SK-N-SH (cell line): ENCODE measurements around the gene TTC28. TPM values are rescaled to one million over a fixed set of nuclear protein-coding genes. Genes with fewer than 3 reads are reported as not detected.

ENCODE experiments used
- CTCF ChIA-PET: fragments of 300-600, 350-600 bp; formaldehyde crosslinking; extraction: SDS; loops from one replicate; lab custom pipeline; 2021; lab: Yijun Ruan, JAX
- POLR2A ChIA-PET: fragments of 350-600 bp; sonication (Branson Sonifier 250); formaldehyde crosslinking; extraction: SDS; loops from one replicate; lab custom pipeline; 2020; ENCODE audit warnings: antibody characterized with exemption, inconsistent platforms; lab: Yijun Ruan, JAX
- DNase-seq: peaks from one replicate; pipeline ENCODE4 v3.0.0; 2012
- H2AFZ ChIP-seq: fragments of 200-600 bp; sonication (generic); 2 replicates; pipeline ENCODE4 v1.8.1; 2016; ENCODE audit warnings: antibody characterized with exemption, mild to moderate bottlenecking, low read depth
- H3F3A ChIP-seq: fragments of 200-600 bp; sonication (generic); replicated peaks from 2 replicates; pipeline ENCODE3; 2016; ENCODE audit warnings: antibody characterized with exemption, mild to moderate bottlenecking; ENCODE audit not compliant: insufficient read depth
- H3K27ac ChIP-seq, 2 experiments: fragments of 200-500 bp in 1 of 2; fragments of 200-600 bp in 1 of 2; sonication (Bioruptor generic) in 1 of 2; sonication (generic), shearing (Covaris generic) in 1 of 2; 2 replicates each; pipeline versions ENCODE4 v1.5.1 to v1.6.1; 2014 to 2016; ENCODE audit warnings: low read depth in 2 of 2, inconsistent platforms in 1 of 2, low read length in 1 of 2, mild to moderate bottlenecking in 1 of 2, mixed read lengths in 1 of 2
- H3K27me3 ChIP-seq: fragments of 200-600 bp; sonication (generic), shearing (Covaris generic); 2 replicates; pipeline ENCODE4 v1.6.1; 2016; ENCODE audit warnings: mixed run types; ENCODE audit not compliant: insufficient read depth
- H3K36me3 ChIP-seq, 2 experiments: fragments of 200-500 bp in 1 of 2; fragments of 200-600 bp in 1 of 2; sonication (Bioruptor generic) in 1 of 2; sonication (generic) in 1 of 2; replicated peaks in 1 of 2; 2 replicates each; pipeline versions ENCODE3 to v1.5.1; 2014 to 2016; ENCODE audit warnings: low read length in 1 of 2, mild to moderate bottlenecking in 1 of 2; ENCODE audit not compliant: insufficient read depth in 2 of 2, control insufficient read depth in 1 of 2
- H3K4me1 ChIP-seq, 2 experiments: fragments of 200-500 bp in 1 of 2; fragments of 200-600 bp in 1 of 2; sonication (Bioruptor generic) in 1 of 2; sonication (generic), shearing (Covaris generic) in 1 of 2; 2 replicates each; pipeline versions ENCODE4 v1.5.1 to v1.6.1; 2014 to 2016; ENCODE audit warnings: low read depth in 1 of 2, low read length in 1 of 2, mixed run types in 1 of 2; ENCODE audit not compliant: insufficient read depth in 2 of 2, control insufficient read depth in 1 of 2
- H3K4me2 ChIP-seq: fragments of 200-600 bp; sonication (generic), shearing (Covaris generic); 2 replicates; pipeline ENCODE4 v1.6.1; 2017; ENCODE audit warnings: mixed run types
- H3K4me3 ChIP-seq, 2 experiments: fragments of 200-500 bp in 1 of 2; fragments of 200-600 bp in 1 of 2; sonication (Bioruptor generic) in 1 of 2; sonication (generic), shearing (Covaris generic) in 1 of 2; 2 replicates each; pipeline versions ENCODE4 v1.5.1 to v1.8.1; 2014 to 2016; ENCODE audit warnings: low read depth in 2 of 2, inconsistent platforms in 1 of 2, low read length in 1 of 2, mild to moderate bottlenecking in 1 of 2, mixed read lengths in 1 of 2, moderate library complexity in 1 of 2
- H3K79me2 ChIP-seq: fragments of 200-600 bp; sonication (generic); 2 replicates; pipeline ENCODE4 v1.8.1; 2017; ENCODE audit warnings: mild to moderate bottlenecking; ENCODE audit not compliant: insufficient read depth
- H3K9ac ChIP-seq: fragments of 200-600 bp; sonication (generic); 2 replicates; pipeline ENCODE4 v1.6.1; 2017; ENCODE audit warnings: mixed run types
- H3K9me2 ChIP-seq: fragments of 200-600 bp; sonication (generic); 2 replicates; pipeline ENCODE4 v1.6.1; 2017; ENCODE audit warnings: mixed run types
- H3K9me3 ChIP-seq: fragments of 200-600 bp; sonication (generic); 2 replicates; pipeline ENCODE4 v1.6.1; 2017; ENCODE audit warnings: mixed run types, mild to moderate bottlenecking, moderate library complexity
- H4K20me1 ChIP-seq: fragments of 200-600 bp; sonication (generic); 2 replicates; pipeline ENCODE4 v1.6.1; 2017; ENCODE audit warnings: mild to moderate bottlenecking, mixed run types; ENCODE audit not compliant: insufficient read depth
- CHD2 ChIP-seq: fragments of 150-350 bp; IDR thresholded peaks from 2 replicates; pipeline ENCODE4 v1.6.1; 2018; ENCODE audit warnings: low read length; ENCODE audit not compliant: partially characterized antibody
- EP300 ChIP-seq, 2 experiments: IDR thresholded peaks; 2 replicates each; pipeline versions ENCODE4 v1.4.0 to v1.6.1; 2012; ENCODE audit warnings: borderline replicate concordance in 1 of 2, low read depth in 1 of 2, low read length in 1 of 2
- EZH2phosphoT487 ChIP-seq: fragments of 200-600 bp; sonication (generic); IDR thresholded peaks from 2 replicates; pipeline ENCODE4 v1.6.1; 2017; ENCODE audit warnings: low read depth, mixed run types, mild to moderate bottlenecking, antibody characterized with exemption, moderate library complexity, borderline replicate concordance
- IRF3 ChIP-seq: fragments of 150-350 bp; IDR thresholded peaks from 2 replicates; pipeline ENCODE4 v1.6.1; 2016; ENCODE audit warnings: mild to moderate bottlenecking, low read depth, low read length
- JUND ChIP-seq: IDR thresholded peaks from 2 replicates; pipeline ENCODE4 v1.4.0; 2012
- NFIC ChIP-seq: IDR thresholded peaks from 2 replicates; pipeline ENCODE4 v1.4.0; 2012; ENCODE audit warnings: borderline replicate concordance
- NRF1 ChIP-seq: IDR thresholded peaks from 2 replicates; pipeline ENCODE4 v1.6.1; 2012; ENCODE audit warnings: low read depth, mild to moderate bottlenecking, low read length
- RAD21 ChIP-seq: IDR thresholded peaks from 2 replicates; pipeline ENCODE4 v1.6.1; 2012; ENCODE audit warnings: mild to moderate bottlenecking, low read length
- RFX5 ChIP-seq: IDR thresholded peaks from 2 replicates; pipeline ENCODE4 v1.6.1; 2012; ENCODE audit warnings: mild to moderate bottlenecking, improper control_type of control experiment, low read length
- RXRA ChIP-seq: IDR thresholded peaks from 2 replicates; pipeline ENCODE4 v1.4.0; 2012; ENCODE audit warnings: low read depth, mild to moderate bottlenecking, borderline replicate concordance
- SIN3A ChIP-seq: IDR thresholded peaks from 2 replicates; pipeline ENCODE4 v1.6.1; 2012; ENCODE audit warnings: low read depth, mild to moderate bottlenecking, low read length, moderate library complexity, borderline replicate concordance
- SMC3 ChIP-seq: IDR thresholded peaks from 2 replicates; pipeline ENCODE4 v1.6.1; 2012; ENCODE audit warnings: low read depth, low read length, improper control_type of control experiment
- TAF1 ChIP-seq: IDR thresholded peaks from 2 replicates; pipeline ENCODE4 v1.6.1; 2012; ENCODE audit warnings: low read depth, mild to moderate bottlenecking, low read length, moderate library complexity, borderline replicate concordance
- TCF12 ChIP-seq: IDR thresholded peaks from 2 replicates; pipeline ENCODE4 v1.4.0; 2012
- TEAD4 ChIP-seq: IDR thresholded peaks from 2 replicates; pipeline ENCODE4 v1.4.0; 2012; ENCODE audit warnings: mild to moderate bottlenecking, borderline replicate concordance; ENCODE audit not compliant: insufficient read depth
- USF1 ChIP-seq: IDR thresholded peaks from 2 replicates; pipeline ENCODE4 v1.4.0; 2012; ENCODE audit warnings: low read depth, borderline replicate concordance
- USF2 ChIP-seq: fragments of 150-350 bp; IDR thresholded peaks from 2 replicates; pipeline ENCODE4 v1.6.1; 2017; ENCODE audit warnings: antibody characterized with exemption, low read length, low read depth, borderline replicate concordance
- YY1 ChIP-seq: IDR thresholded peaks from 2 replicates; pipeline ENCODE4 v1.4.0; 2012; ENCODE audit warnings: low read depth, mild to moderate bottlenecking
- WGBS: methylation state at CpG from one replicate; pipeline ENCODE4 v1.1.6; 2017; ENCODE audit warnings: low lambda C conversion rate; 5-methylcytosine and 5-hydroxymethylcytosine counted together
- polyA plus RNA-seq, 3 experiments: library from polyadenylated mRNA; depleted of rRNA; stranded (reverse); fragments of >200 nt; gene quantifications; 2 replicates each; pipeline ENCODE4 v1.2.3, GENCODE V29; 2012
- TF ChIP-seq, protein P1 (sequence below): fragments of 200-600 bp; sonication (generic); IDR thresholded peaks from 2 replicates; pipeline ENCODE4 v1.6.1; 2017; ENCODE audit warnings: antibody characterized with exemption, mild to moderate bottlenecking, moderate library complexity

Gene TTC28
- polyA plus RNA-seq, 1 of the 3 experiments (the other 2 are of a cell fraction) = 5.9 TPM

GRCh38 chr22:27959335-27960090, 720.1 kb downstream of the TTC28 start:
- H3F3A ChIP-seq = no peaks in the 10 kb centered on the region
- DNase-seq = no peak
- H3K36me3 ChIP-seq = peaks cover 0 to 6% of the 10 kb centered on the region in 2 experiments
- H3K9me3 ChIP-seq = no peaks in the 10 kb centered on the region
- H3K4me1 ChIP-seq = peaks cover 7 to 8% of the 10 kb centered on the region in 2 experiments; a peak in 3 of 4 replicates
- H3K79me2 ChIP-seq = no peaks in the 10 kb centered on the region
- no peaks in the 10 kb centered on the region for H3K9me2 ChIP-seq
- POLR2A ChIA-PET = no interaction called here
- H3K27me3 ChIP-seq = no peaks in the 10 kb centered on the region
- CTCF ChIA-PET = interaction anchor here (0.6 to 1.5 kb wide), 5 partner anchors 10 to 869 kb away, joined by 3 to 4 read pairs (median 3); no protein-coding TSS in a partner anchor
- no peak overlapping the region for H2AFZ ChIP-seq
- H3K4me2 ChIP-seq = no peak overlapping the region
- H3K27ac ChIP-seq = no peak overlapping the region
- no peak overlapping the region for H3K9ac ChIP-seq
- TF ChIP-seq USF1 (no peak), EP300 (IDR thresholded peaks at IDR 0.05; ENCODE audit: borderline replicate concordance in 1 of 2, low read depth in 1 of 2, low read length in 1 of 2) (no peak), YY1 (no peak), TAF1 (no peak), NRF1 (no peak), NFIC (no peak), SIN3A (no peak), JUND (no peak), RAD21 (no peak)
- WGBS = 93% methylated on average over 8 of the region's 8 CpGs
- no peaks in the 10 kb centered on the region for H4K20me1 ChIP-seq
- H3K4me3 ChIP-seq = no peak overlapping the region

GRCh38 chr22:27952779-27953178, 726.9 kb downstream of the TTC28 start:
- Histone ChIP-seq H3K4me1 (peaks cover 0 to 12% of the 10 kb centered on the region in 2 experiments; a peak in 1 of 4 replicates), H2AFZ (no peak overlapping the region), H3K36me3 (peaks cover 0 to 6% of the 10 kb centered on the region in 2 experiments), H3K9me3 (no peaks in the 10 kb centered on the region), H3F3A (no peaks in the 10 kb centered on the region), H3K9me2 (no peaks in the 10 kb centered on the region), H3K4me2 (no peak overlapping the region), H3K9ac (no peak overlapping the region), H3K27me3 (no peaks in the 10 kb centered on the region), H3K79me2 (no peaks in the 10 kb centered on the region), H4K20me1 (no peaks in the 10 kb centered on the region), H3K27ac (peak overlapping the region in 1 of 2 experiments; percentile 19; a peak in 1 of 4 replicates), H3K4me3 (no peak overlapping the region)
- ChIA-PET CTCF (no interaction called here), POLR2A (no interaction called here)
- 80% methylated on average over 3 of the region's 3 CpGs for WGBS
- no peak for DNase-seq
- TF ChIP-seq TCF12 (no peak), RFX5 (no peak), SMC3 (no peak), JUND (no peak), RXRA (no peak), USF1 (no peak), USF2 (no peak), NFIC (no peak), SIN3A (no peak), YY1 (no peak), IRF3 (no peak), RAD21 (no peak), EZH2phosphoT487 (no peak), TEAD4 (no peak), CHD2 (no peak)
- TF ChIP-seq, protein P1, sequence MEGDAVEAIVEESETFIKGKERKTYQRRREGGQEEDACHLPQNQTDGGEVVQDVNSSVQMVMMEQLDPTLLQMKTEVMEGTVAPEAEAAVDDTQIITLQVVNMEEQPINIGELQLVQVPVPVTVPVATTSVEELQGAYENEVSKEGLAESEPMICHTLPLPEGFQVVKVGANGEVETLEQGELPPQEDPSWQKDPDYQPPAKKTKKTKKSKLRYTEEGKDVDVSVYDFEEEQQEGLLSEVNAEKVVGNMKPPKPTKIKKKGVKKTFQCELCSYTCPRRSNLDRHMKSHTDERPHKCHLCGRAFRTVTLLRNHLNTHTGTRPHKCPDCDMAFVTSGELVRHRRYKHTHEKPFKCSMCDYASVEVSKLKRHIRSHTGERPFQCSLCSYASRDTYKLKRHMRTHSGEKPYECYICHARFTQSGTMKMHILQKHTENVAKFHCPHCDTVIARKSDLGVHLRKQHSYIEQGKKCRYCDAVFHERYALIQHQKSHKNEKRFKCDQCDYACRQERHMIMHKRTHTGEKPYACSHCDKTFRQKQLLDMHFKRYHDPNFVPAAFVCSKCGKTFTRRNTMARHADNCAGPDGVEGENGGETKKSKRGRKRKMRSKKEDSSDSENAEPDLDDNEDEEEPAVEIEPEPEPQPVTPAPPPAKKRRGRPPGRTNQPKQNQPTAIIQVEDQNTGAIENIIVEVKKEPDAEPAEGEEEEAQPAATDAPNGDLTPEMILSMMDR = no peak
